ENCODE data around the gene SUN3.
A peak's percentile ranks its signal among the peaks of the same experiment; 100 is the strongest.

The SUN3 gene

GRCh38 chr7:48028938-48029337 is at the start of gene SUN3:
Gene SUN3 (minus strand): TSS chr7:48029107. CDS start chr7:48028938, 169 bp downstream.
- no peak for DNase-seq (ENCODE audit: low read depth in 4 of 4, low spot score in 1 of 4)

GRCh38 chr7:48078470-48078869 is 49.6 kb upstream of the SUN3 start:
- no peak for DNase-seq (ENCODE audit: low read depth in 4 of 4, low spot score in 1 of 4)

GRCh38 chr7:48077423-48077822 is 48.5 kb upstream of the SUN3 start:
- no peak for DNase-seq (ENCODE audit: low read depth in 4 of 4, low spot score in 1 of 4)

GRCh38 chr7:48074204-48074654 is 45.3 kb upstream of the SUN3 start:
- no peak for DNase-seq (ENCODE audit: low read depth in 4 of 4, low spot score in 1 of 4)

- no peak for DNase-seq (ENCODE audit: low read depth in 4 of 4, low spot score in 1 of 4)
Measured at GRCh38 chr7:48067475-48067874, 38.6 kb upstream of the SUN3 start.

GRCh38 chr7:48063985-48064384 is 35.1 kb upstream of the SUN3 start:
- DNase-seq (ENCODE audit: low read depth in 4 of 4, low spot score in 1 of 4), result no peak

- no peak for DNase-seq (ENCODE audit: low read depth in 4 of 4, low spot score in 1 of 4)
Measured at GRCh38 chr7:48059706-48060105, 30.8 kb upstream of the SUN3 start.

GRCh38 chr7:48058990-48059389 is 30.1 kb upstream of the SUN3 start:
- DNase-seq (ENCODE audit: low read depth in 4 of 4, low spot score in 1 of 4), result no peak

GRCh38 chr7:48053736-48054135 is 24.8 kb upstream of the SUN3 start:
- no peak for DNase-seq (ENCODE audit: low read depth in 4 of 4, low spot score in 1 of 4)

- DNase-seq (ENCODE audit: low read depth in 4 of 4, low spot score in 1 of 4), result no peak
Measured at GRCh38 chr7:48052748-48053147, 23.8 kb upstream of the SUN3 start.

- no peak for DNase-seq (ENCODE audit: low read depth in 4 of 4, low spot score in 1 of 4)
Measured at GRCh38 chr7:48049850-48050249, 20.9 kb upstream of the SUN3 start.

- DNase-seq (ENCODE audit: low read depth in 4 of 4, low spot score in 1 of 4), result no peak
Measured at GRCh38 chr7:48048113-48048512, 19.2 kb upstream of the SUN3 start.

- DNase-seq (ENCODE audit: low read depth in 4 of 4, low spot score in 1 of 4), result no peak
Measured at GRCh38 chr7:48046458-48046857, 17.6 kb upstream of the SUN3 start.

- DNase-seq (ENCODE audit: low read depth in 4 of 4, low spot score in 1 of 4), result no peak
Measured at GRCh38 chr7:48045195-48045765, 16.4 kb upstream of the SUN3 start.

GRCh38 chr7:48042636-48043035 is 13.7 kb upstream of the SUN3 start:
- no peak for DNase-seq (ENCODE audit: low read depth in 4 of 4, low spot score in 1 of 4)

GRCh38 chr7:48042216-48042615 is 13.3 kb upstream of the SUN3 start:
- no peak for DNase-seq (ENCODE audit: low read depth in 4 of 4, low spot score in 1 of 4)

GRCh38 chr7:48041653-48041970 is 12.7 kb upstream of the SUN3 start:
- DNase-seq (ENCODE audit: low read depth in 4 of 4, low spot score in 1 of 4), result no peak

- DNase-seq (ENCODE audit: low read depth in 4 of 4, low spot score in 1 of 4), result no peak
Measured at GRCh38 chr7:48040944-48041652, 12.2 kb upstream of the SUN3 start.

- no peak for DNase-seq (ENCODE audit: low read depth in 4 of 4, low spot score in 1 of 4)
Measured at GRCh38 chr7:48038815-48039506, 10.1 kb upstream of the SUN3 start.

- DNase-seq (ENCODE audit: low read depth in 4 of 4, low spot score in 1 of 4), result no peak
Measured at GRCh38 chr7:48035967-48036478, 7.1 kb upstream of the SUN3 start.

GRCh38 chr7:48035301-48035966 is 6.5 kb upstream of the SUN3 start, which contains the start of gene C7orf57:
Gene C7orf57 (plus strand): TSS chr7:48035543. CDS start chr7:48036309, 766 bp downstream.
- peak; percentile 68 to 83 (median 74) for DNase-seq (ENCODE audit: low read depth in 4 of 4, low spot score in 1 of 4)

GRCh38 chr7:48033922-48034321 is 5.0 kb upstream of the SUN3 start:
- DNase-seq (ENCODE audit: low read depth in 4 of 4, low spot score in 1 of 4), result no peak

Measured in stimulated activated CD4-positive, alpha-beta T cell treated with anti-CD3 and anti-CD28 coated beads, Interleukin-1b, Interleukin-23, amount 100 ng/mL, for 24 hours (primary cell).